RWPE2 (cell line): ENCODE measurements around the gene ANAPC16.
A peak's percentile ranks its signal among the peaks of the same experiment; 100 is the strongest.

Experiments
- ATAC-seq: fragments of 200-7000 bp; cut with Tn5 transposase; 3 replicates; pipeline ENCODE4 v1.9.1; 2021; ENCODE audit warnings: low read depth
- DNase-seq: peaks from one replicate; pipeline ENCODE4 v3.0.0-alpha.2; 2020; ENCODE audit warnings: low spot score
- H3K27ac ChIP-seq: fragments of 450-650 bp; 2 replicates; pipeline ENCODE4 v1.5.1; 2017; ENCODE audit warnings: mild to moderate bottlenecking; ENCODE audit not compliant: poor library complexity, severe bottlenecking
- H3K27me3 ChIP-seq: fragments of 250-450 bp; sonication (Bioruptor Pico); 2 replicates; pipeline ENCODE4 v1.5.1; 2021; ENCODE audit warnings: mild to moderate bottlenecking, moderate library complexity; ENCODE audit not compliant: insufficient read depth, poor library complexity, severe bottlenecking
- H3K36me3 ChIP-seq: fragments of 250-450 bp; sonication (Bioruptor Pico); 2 replicates; pipeline ENCODE4 v1.5.1; 2020; ENCODE audit warnings: low read depth, mild to moderate bottlenecking, moderate library complexity
- H3K4me1 ChIP-seq: fragments of 250-450 bp; sonication (Bioruptor Pico); 2 replicates; pipeline ENCODE4 v1.5.1; 2021; ENCODE audit warnings: mild to moderate bottlenecking, moderate library complexity; ENCODE audit not compliant: insufficient read depth, poor library complexity, severe bottlenecking
- H3K4me3 ChIP-seq: fragments of 250-450 bp; sonication (Bioruptor Pico); 2 replicates; pipeline ENCODE4 v1.5.1; 2021; ENCODE audit warnings: mild to moderate bottlenecking, moderate library complexity; ENCODE audit not compliant: severe bottlenecking
- H3K9me3 ChIP-seq: fragments of 250-450 bp; sonication (Bioruptor Pico); 2 replicates; pipeline ENCODE4 v1.5.1; 2021; ENCODE audit warnings: mild to moderate bottlenecking, moderate library complexity; ENCODE audit not compliant: severe bottlenecking
- CTCF ChIP-seq: fragments of 450-650 bp; IDR thresholded peaks from one replicate; pipeline ENCODE4 v1.5.1; 2017; ENCODE audit warnings: mild to moderate bottlenecking, moderate library complexity; ENCODE audit not compliant: poor library complexity, severe bottlenecking

Gene ANAPC16

GRCh38 chr10:72235544-72236279, 19.9 kb downstream of the ANAPC16 start:
- Histone ChIP-seq H3K4me1 (no peaks in the 10 kb centered on the region), H3K36me3 (peaks cover 46% of the 10 kb centered on the region), H3K27ac (no peak overlapping the region), H3K4me3 (no peak overlapping the region), H3K27me3 (no peaks in the 10 kb centered on the region), H3K9me3 (no peaks in the 10 kb centered on the region)
- TF ChIP-seq CTCF: no peak
- DNase-seq (no peak), ATAC-seq (no peak)

- ATAC-seq (no peak), DNase-seq (no peak)
- H3K4me3 ChIP-seq: no peak overlapping the region
- H3K27me3 ChIP-seq: no peaks in the 10 kb centered on the region
- H3K36me3 ChIP-seq: peaks cover 22% of the 10 kb centered on the region
- no peak for TF ChIP-seq CTCF
- no peak overlapping the region for H3K27ac ChIP-seq
- peaks cover 10% of the 10 kb centered on the region for H3K4me1 ChIP-seq
- H3K9me3 ChIP-seq: no peaks in the 10 kb centered on the region
Observed at GRCh38 chr10:72238392-72239175, 22.8 kb downstream of the ANAPC16 start.

GRCh38 chr10:72239409-72239808, 23.6 kb downstream of the ANAPC16 start:
- H3K27me3 ChIP-seq: no peaks in the 10 kb centered on the region
- no peak for DNase-seq
- H3K9me3 ChIP-seq: no peaks in the 10 kb centered on the region
- no peak for TF ChIP-seq CTCF
- H3K27ac ChIP-seq: peak overlapping the region; percentile 4
- peaks cover 14% of the 10 kb centered on the region for H3K36me3 ChIP-seq
- no peak overlapping the region for H3K4me3 ChIP-seq
- peaks cover 18% of the 10 kb centered on the region for H3K4me1 ChIP-seq
- no peak for ATAC-seq

GRCh38 chr10:72240371-72240770, 24.6 kb downstream of the ANAPC16 start:
- no peaks in the 10 kb centered on the region for H3K27me3 ChIP-seq
- no peaks in the 10 kb centered on the region for H3K9me3 ChIP-seq
- ATAC-seq (no peak), DNase-seq (no peak)
- no peak overlapping the region for H3K4me3 ChIP-seq
- peaks cover 28% of the 10 kb centered on the region for H3K4me1 ChIP-seq
- 0 out of 2 replicates have a peak, but pooled peaks cover 7% of the 10 kb centered on the region for H3K36me3 ChIP-seq
- H3K27ac ChIP-seq: no peak overlapping the region
- no peak for TF ChIP-seq CTCF
